IPS DF 19.7 (cell line): ENCODE measurements around the gene KRT86.
"Not testable (repeated sequence)": the region's sequence is repeated elsewhere in the genome, so short reads cannot be mapped to it uniquely, and the experiment has no call there.

ENCODE experiments used
- DNase-seq: peaks from one replicate; pipeline ENCODE4 v3.0.0-alpha.2; 2013; ENCODE audit warnings: low read depth, low spot score

Gene KRT86

DNA sequence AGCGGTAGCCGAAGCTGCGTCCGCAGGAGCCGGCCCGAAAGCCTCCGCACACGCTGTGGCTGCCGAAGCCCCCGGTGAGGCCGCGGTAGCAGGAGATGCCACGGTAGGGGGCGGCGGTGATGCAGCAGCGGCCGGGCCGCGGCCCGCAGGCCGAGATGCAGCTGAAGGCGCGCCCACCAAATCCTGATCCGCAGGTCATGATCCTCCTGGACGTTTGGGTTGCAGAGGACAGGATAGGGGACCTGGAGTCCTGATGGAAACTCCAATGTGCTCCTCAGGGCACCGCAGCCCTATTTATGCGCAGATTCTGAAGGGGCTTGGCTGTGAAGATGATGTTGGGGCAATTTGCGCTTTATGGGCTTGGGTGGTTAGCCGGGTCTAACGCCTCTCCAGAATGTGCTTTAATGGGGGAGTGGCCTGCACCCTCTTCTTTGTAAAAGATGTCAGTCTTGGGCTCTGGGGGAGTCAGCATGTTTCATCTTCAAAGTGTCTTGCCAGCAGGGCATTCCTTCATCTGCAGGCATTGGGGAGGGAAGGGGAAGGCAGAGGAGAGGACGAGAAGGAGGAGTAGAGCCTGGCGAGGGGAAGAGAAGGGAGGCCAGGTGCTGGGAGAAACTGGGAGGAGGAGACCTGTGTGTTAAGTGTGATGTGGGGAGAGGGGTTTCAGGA lies 17.0 kb downstream of the KRT86 start, which contains the start of gene KRT81:
Gene KRT81 (minus strand): TSS at position 268 of the 669 bp plus-strand sequence. CDS start 69 bp downstream, at position 199.
- no peak for DNase-seq

DNA sequence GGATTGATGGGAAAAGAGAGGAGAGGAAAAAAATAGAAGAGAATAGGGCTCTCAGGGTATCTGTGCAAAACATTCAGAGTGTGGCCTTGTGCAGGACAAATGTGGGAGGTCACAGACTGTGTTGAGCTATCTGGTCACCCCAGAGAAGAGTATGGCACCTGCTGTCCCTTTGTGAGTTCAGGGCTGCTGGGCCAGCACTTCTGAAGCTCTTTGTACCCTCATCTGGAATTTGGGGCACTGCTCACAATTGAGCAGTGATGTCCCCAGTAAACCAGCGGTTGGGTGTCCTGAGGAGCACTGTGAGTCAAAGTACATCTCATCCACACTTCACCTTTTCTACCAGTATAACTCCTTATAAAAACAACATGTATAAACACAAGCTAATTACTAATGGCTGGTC lies 19.5 kb downstream of the KRT86 start:
- no peak for DNase-seq

DNA sequence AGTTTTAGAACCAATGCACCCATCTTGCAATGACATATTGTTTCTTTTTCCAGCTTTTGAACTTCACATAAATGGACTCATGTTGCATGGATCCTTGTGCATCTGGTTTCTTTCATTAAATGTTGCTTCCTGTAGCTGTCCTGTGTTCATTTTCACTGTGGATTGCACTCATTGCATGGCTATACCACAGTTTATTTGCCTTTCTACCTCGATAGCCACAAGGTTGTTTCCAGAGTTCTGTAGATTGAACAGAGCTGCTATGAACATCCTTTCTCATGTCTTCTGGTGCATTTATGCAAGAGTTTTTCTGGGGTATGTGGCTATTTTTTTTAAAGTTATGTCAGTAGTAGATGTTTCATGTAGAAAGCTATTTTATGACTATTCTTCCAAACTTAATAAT lies 20.4 kb downstream of the KRT86 start:
- no peak for DNase-seq

DNA sequence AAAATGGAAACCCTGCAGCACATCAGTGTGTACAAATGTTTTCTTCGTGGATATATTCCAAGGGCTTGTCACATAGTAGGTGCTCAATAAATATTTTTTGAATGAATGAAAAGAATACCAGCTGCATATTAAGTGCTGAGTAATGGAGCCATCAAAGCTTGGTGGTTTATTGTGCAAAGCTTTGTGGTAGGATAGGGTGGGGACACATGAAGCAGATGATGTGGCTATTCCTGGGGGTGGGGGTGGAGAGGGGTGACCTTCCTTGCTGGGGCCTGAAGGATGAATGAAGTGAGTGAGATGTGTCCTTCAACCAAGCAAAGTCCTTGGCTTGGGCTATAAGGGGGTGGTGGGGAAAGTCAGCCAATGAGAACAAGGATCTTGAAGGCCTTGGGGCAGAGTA lies 21.2 kb downstream of the KRT86 start:
- no peak for DNase-seq

DNA sequence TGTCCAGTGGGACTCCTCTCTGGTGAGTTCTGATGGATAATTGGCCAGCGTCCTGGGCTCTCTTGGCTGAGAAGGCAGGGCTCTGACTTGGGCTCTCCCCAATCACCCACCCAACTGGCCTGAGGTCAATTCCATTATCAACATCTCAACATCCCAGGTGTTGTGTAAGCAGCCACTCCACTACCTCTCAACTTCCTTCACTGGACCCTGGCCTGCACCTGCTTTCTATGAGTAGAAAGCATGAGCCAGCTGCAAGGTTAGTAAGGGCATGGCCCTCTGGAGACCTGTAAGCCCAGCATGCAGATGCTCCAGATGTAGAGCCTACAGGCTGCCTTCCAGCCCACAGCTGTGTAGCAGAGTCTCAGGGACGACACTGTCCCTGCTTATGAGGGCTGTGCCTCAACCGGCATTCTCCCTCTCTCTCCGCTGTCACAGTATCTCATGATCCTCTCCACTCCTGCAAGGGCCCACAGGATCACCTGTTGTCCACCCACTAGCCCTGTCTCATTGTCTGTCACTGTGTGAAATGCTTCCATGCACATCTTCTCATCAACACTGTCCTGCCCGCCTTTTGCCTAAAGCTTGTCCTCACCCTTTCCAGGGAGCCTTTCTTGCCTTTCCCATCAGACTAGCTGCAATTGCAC lies 22.2 kb downstream of the KRT86 start:
- no peak for DNase-seq

DNA sequence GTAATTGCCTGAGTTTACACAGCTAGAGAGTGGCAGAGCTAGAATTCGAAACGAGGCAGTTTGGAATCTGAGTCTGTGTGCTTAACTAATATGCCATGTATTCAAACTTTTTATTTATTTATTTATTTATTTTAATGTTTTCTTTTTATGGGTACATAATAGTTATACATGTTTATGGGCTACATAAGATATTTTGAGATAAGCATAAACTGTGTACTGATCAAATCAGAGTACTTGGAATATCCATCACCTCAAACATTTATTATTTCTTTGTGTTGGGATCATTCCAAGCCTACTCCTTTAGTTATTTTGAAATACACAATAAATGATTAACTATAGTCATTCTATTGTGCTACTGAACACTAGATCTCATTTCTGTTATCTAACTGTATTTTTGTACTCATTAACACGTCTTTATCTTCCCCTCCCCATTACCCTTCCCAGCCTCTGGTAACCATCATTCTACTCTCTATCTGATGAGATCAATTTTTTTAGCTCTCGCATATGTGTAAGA lies 24.3 kb downstream of the KRT86 start:
- no peak for DNase-seq

DNA sequence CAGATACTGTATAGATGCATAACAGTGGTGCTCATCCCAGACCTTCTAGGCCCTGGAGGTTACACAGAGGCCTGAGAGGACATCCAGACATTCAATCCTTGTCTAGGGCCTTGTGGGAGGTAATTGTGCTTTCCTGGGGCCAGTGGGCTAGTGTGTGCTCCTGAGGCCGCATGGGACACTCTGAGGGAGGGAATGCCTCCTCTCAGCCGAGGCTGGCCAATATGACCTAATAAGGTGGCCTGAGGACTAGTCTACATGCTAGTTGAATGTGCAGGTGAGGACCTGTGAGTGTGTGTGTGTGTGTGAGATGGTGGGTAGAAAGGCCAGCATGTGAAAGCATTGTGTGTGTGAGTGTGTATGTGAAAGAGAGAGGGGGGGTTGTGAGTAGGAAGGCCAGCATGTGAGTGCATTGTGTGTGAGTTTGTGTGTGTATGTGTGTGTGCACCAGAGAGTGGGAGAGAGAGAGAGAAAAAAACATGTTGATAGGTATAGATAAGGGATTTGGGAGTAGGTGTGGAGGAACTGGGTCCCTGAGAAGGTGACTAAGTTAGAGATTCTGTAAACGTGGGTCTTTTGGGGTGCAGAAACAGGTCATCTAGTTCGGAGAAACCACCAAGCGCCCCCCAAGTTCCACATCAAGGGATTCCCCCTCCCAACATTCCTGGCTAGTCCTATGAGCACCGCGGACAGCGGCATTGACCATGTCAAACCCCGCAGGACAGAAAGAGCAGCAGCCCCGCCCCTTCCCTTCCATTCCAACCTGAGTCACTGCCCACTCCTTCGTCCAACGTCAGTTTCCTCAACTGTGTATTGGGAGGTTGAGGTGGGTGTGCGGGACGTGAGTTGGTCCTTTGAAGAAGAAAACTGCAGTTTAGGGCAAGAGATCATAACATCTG lies 26.6 kb downstream of the KRT86 start:
- DNase-seq, result no peak

DNA sequence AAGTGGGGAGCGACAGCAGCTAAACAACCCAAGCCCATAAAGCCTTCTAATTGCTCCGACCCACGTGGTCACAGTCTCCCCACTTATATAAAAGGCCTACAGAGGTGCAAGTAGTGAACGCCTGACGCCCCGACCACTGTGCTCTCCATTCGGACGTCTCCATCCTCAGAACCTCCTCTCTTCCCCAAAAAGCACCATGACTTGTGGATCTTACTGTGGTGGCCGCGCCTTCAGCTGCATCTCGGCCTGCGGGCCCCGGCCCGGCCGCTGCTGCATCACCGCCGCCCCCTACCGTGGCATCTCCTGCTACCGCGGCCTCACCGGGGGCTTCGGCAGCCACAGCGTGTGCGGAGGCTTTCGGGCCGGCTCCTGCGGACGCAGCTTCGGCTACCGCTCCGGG lies 27.3 kb downstream of the KRT86 start:
- DNase-seq, result not testable (repeated sequence)

DNA sequence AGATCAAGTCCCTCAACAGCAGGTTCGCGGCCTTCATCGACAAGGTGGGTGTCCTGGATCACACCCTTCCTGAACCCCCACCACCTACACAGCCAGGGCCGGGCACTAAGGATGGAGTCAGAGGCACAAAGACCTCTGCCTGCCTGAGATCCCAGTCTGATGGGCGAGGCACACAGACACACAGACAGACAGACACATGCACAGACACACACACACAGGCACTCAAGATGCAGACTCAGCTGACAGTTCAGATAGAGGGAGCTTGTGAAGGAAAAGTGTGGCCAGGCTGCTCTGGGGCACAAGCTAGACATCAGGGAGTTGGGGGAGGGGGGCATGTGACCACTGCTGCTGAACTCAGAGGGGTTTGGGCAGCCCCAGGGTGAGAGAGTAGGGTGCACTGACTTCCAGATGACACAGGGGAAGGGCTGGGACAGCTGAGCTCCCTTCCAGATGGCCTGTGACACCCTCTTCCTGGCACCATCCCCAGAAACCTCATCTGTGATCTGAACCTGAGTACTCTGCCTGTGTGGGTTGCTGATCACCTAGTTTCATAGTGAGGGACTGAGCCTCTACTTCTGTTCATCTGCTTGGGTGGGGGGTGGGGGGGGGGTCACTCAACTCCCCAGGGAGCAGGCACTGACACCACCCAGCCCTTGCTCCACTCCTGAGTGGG lies 27.9 kb downstream of the KRT86 start:
- not testable (repeated sequence) for DNase-seq

DNA sequence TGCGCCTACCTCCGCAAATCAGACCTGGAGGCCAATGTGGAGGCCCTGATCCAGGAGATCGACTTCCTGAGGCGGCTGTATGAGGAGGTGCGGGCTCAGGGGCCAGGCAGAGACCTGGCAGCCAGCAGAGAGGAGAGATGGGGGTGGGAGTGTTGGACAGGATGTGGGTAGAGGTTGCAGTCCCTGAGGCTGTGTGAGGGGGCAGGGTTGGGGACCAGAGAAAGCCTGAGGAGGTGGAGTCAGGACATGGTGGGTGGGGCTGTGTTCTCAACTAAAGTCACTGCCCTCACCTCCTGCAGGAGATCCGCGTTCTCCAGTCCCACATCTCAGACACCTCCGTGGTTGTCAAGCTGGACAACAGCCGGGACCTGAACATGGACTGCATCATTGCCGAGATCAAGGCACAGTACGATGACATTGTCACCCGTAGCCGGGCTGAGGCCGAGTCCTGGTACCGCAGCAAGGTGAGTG lies 30.5 kb downstream of the KRT86 start:
- not testable (repeated sequence) for DNase-seq

DNA sequence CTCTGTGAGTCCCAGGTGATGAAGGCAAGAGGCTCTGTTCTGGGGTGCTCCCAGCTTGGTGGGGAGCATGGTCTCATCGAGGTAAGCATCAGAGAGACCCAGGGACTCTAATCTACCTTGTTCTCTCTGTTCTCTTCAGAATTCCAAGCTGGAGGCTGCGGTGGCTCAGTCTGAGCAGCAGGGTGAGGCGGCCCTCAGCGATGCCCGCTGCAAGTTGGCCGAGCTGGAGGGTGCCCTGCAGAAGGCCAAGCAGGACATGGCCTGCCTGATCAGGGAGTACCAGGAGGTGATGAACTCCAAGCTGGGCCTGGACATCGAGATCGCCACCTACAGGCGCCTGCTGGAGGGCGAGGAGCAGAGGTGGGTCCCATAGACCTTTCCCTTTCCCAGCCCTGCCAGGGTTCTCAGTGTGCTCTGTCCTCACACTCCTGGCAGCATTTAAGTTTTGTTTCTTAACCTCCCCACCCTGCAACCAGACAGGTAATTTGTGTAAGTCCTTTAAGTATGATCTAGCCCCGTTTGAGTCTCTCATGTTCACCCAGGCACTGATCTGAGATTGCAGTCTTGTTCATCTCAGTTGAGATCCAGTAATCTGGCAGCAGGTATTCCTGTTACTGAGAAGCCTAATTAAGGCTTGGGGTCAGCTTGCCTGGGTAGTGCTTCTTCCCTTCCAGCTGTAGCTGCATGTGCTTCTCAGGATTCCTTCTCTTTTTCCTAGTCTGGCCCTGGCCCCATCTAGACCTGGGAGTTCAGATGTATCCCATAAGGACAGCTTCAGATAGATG lies 31.7 kb downstream of the KRT86 start:
- no peak for DNase-seq

DNA sequence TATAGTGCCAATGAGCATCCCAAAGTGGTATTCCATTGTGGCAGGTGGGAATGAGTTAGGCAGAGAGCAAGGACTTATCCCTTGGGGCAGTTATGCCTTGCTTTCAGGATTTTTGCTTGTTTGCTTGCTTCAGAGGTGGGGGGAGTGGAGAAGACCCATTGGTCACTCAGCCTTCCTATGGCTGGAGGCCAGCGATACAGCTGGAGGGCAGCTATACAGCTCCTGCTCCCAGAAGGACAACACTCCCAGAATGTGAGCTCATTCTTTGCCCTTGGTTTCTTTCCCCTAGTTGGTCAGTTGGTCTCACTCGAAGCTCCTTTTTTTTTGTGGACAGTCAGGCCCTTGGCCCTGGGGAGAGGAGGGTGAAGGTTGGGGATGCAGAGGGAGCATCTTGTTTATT lies 32.3 kb downstream of the KRT86 start:
- no peak for DNase-seq

DNA sequence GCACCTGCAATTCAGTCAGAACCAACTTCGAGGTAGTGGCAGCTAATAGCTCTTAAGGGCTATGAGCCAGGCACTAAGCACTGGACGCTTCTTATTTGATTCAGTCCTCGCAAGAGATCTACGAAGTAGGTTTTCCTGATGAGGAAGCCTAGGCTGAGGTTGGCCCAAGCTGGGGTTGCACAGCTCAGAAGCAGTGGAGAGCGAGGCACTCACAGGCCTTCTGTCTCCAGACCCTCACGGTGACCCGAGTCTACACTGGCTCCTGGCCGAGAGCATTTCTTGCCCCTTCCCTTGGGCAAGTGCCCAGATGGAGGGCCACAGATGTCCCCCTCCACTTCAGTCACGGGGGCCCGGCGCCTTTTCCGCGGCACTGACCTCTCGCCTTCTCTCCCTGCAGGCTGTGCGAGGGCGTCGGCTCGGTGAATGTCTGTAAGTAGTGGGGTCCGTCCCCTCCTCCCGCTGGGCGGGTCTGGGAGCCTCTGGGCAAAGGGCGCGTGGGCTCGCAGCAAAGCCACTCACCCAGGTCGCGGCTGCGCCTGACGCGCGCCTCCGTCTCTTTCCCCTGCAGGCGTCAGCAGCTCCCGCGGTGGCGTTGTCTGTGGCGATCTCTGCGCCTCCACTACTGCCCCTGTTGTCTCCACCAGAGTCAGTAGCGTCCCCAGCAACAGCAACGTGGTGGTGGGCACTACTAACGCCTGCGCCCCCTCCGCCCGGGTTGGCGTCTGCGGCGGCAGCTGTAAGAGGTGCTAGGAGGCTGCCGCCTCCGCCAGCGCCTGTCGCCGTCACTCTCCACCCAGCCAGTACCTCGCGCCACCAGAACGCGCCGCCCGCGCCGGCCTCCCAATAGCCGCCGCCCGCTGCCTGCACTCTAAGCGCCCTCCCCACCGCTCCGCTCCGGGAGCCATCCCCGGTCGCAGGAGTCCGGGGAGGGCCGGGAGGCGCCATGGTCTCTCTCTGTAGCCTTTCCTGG lies 33.7 kb downstream of the KRT86 start:
- no peak for DNase-seq

DNA sequence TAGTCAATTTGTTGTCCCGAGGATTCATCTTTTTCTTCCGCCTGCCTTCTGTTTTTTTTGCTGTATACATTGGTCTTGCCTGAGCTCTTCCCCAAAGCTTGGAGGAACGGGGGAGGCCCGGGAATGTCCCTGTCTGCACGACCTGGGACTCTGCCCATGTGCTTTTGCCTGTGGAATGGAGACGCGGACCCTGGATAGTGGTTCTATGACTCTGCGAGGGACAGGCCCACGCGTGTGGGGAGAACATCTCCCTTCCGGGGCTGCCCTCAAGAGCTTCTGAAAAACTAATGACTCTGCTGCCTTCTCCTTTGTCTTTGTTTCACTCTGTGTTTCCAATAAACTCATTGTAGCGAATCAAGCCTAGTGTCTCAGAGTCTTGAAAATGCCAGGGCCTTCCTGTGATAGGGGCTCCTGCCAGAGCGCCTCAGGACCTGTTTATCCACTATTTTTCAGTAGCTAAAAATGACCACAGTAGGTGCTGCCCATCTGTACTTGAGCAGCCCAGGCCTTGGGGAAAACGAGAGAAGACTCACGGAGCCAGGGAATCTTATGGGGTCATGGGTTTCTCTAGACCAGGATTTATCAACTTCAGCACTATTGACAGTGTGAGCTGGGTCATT lies 34.5 kb downstream of the KRT86 start:
- no peak for DNase-seq

DNA sequence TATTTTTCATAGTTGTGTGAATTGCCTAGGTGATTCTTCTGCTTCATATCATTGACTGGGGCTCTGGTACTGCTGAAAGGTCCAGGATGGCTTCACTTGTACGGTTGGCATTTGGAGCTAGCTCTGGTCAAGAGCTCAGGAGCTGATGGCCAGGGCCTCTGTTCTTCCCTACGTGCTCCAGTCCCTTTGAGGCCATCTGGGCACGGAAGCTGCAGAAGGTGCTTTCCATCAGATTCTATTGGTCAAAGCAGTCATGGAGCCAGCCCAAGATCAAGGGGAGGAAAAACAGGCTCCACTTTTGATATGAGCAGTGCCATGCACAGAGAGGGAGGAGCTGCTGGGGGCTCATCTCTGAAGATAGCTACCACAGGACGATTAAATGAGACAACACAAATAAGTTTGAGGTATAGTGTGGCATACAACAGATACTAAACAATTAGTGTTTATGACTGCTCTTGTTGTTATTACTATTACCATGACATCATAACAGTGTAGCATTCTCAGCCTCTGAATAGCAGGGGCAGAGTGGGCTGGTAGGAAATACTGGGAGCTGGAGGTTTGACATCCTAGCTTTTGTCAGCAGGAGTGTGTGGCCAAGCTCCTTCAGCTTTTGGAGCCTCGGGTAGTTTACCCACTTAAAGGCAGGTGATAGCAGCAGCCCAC lies 36.3 kb downstream of the KRT86 start:
- no peak for DNase-seq

DNA sequence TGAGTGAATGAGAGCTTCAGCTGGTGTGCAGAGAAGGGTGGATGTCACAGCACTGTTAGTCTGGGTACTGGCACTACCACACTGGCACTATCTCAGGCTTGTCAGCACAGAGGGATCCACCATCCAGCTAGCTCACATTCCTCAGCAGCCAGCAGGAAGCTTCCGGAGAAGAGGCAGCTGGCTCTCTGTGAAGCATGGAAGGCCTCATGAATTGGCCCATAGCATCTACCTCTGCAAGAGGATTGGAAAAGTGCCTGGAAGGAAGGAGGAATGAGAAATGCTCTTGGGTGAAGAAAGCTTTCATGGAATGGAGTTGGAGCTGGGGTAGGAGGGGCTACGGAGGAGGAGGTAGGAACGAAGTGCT lies 36.8 kb downstream of the KRT86 start:
- no peak for DNase-seq

DNA sequence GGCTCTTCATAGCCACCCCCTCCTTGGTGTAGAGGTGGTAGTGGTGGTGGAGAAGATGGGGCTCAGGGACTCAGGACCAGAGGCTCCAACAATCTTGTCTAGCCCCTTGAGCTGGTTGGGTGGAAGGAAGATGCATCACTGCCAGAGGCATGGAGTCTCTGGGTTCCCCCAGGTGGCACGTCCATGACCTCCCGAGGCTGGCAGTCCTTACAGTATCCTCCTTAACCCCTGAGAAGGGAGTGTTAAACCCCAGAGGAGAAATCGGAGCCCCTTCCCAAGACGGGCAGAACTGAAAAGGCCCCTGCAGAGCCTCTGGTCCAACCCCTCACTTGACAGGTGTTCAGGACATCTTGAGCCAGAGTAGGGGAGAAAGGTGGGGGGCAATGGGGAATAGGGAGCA lies 37.6 kb downstream of the KRT86 start:
- no peak for DNase-seq

DNA sequence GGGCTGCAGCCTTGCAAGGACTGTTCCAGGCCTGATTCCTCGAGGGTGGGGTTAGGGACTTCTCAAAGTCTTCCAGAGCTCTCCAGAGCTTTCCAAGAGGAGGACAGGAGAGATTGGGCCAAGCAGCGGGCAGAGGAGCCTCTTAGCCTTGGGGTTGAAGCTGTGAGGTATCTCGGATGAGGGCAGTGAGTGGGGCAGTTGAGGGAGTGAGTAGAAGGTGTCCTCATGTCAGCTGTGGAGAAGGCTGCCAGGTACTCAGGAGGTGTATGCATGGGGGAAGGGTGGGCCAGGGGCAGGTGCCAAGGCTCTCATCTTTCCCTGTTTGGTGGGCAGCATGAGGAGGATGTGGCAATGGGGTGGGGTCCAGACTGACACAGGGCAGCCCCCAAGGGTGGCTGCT lies 39.0 kb downstream of the KRT86 start:
- DNase-seq, result no peak

DNA sequence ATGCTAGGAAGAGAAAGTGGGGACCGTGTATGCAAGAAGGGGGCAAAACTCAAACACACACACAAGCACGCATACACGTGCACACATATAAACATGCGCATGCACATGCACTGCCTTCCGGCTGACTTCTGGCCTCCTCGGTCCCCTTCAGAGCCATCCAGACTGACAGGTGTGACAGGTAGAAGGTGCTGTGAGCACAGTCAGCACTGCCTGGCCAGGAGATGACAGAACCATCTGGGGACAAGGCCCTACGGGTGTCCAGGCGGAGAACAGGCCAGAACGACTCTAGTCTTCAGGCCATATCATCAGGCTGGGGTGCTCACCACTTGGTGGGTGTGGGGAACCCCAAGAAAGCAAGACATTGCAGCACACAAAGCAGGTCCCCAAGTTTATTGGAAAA lies 39.5 kb downstream of the KRT86 start:
- no peak for DNase-seq
